Right lobe of liver (tissue), 6 donors: ENCODE data around the gene TEX44. TPM values are rescaled to one million over a fixed set of nuclear protein-coding genes. Genes with fewer than 3 reads are reported as not detected.
A peak's percentile ranks its signal among the peaks of the same experiment; 100 is the strongest.

ENCODE experiments used
- ATAC-seq, 4 donors: fragments of 200-7000 bp; cut with Tn5 transposase; one replicate each; pipeline ENCODE4 v1.9.1; 2020; ENCODE audit warnings: mild to moderate bottlenecking in 4 of 4, moderate library complexity in 4 of 4
- DNase-seq, 3 donors: peaks; one replicate each; pipeline ENCODE4 v3.0.0-alpha.2; 2020
- H3K27ac ChIP-seq, 3 donors: fragments of 200-600 bp; one replicate each; pipeline ENCODE4 v1.8.0; 2022
- H3K27me3 ChIP-seq, 2 donors: fragments of 200-600 bp; one replicate each; pipeline ENCODE4 v1.8.0; 2022
- H3K36me3 ChIP-seq, 4 donors: fragments of 200-600 bp; sonication (generic) in 1 of 4; one replicate each; pipeline versions ENCODE4 v1.5.1 to v1.8.0; 2017 to 2022; ENCODE audit warnings: control low read depth in 1 of 4
- H3K4me1 ChIP-seq, 4 donors: fragments of 200-600 bp; sonication (generic) in 1 of 4; one replicate each; pipeline versions ENCODE4 v1.5.1 to v1.8.0; 2017 to 2022; ENCODE audit warnings: control low read depth in 1 of 4
- H3K4me3 ChIP-seq, 3 donors: fragments of 200-600 bp; one replicate each; pipeline ENCODE4 v1.8.0; 2022
- H3K9me3 ChIP-seq, 4 donors: fragments of 200-600 bp; sonication (generic) in 1 of 4; one replicate each; pipeline versions ENCODE4 v1.5.1 to v1.8.0; 2017 to 2022; ENCODE audit warnings: control low read depth in 1 of 4
- POLR2A ChIP-seq: fragments of 450-650 bp; IDR thresholded peaks from one replicate; pipeline ENCODE4 v1.6.1; 2017; ENCODE audit warnings: antibody characterized with exemption, mild to moderate bottlenecking
- WGBS: methylation state at CpG from one replicate; pipeline ENCODE4 v1.1.6; 2018; ENCODE audit warnings: low coverage, low lambda C conversion rate; ENCODE audit not compliant: insufficient coverage; ENCODE audit errors: missing lambda C conversion rate; 5-methylcytosine and 5-hydroxymethylcytosine counted together
- intact Hi-C, 2 donors: fragments of 100-400 bp; cut with DNase I; formaldehyde crosslinking; loops; one replicate each; pipeline versions ENCODE4 v1.11.2 to v1.14.1; 2022
- total RNA-seq, 6 experiments: library from RNA; depleted of rRNA in 2 of 6; stranded (reverse); fragments of >200 nt in 2 of 6; fragmentation: NEBNext Ultra II Directional in 3 of 6; extraction: Animal tissue kit (Norgen Biotek cat#: 25700) in 3 of 6; gene quantifications; one replicate each; pipeline versions ENCODE4 v1.1.0 to v1.2.4, GENCODE V29; 2016 to 2023
- TF ChIP-seq, protein P1 (sequence below), 4 donors: fragments of 200-600 bp in 3 of 4; fragments of 450-650 bp in 1 of 4; IDR thresholded peaks; one replicate each; pipeline versions ENCODE4 v1.5.1 to v1.8.0; 2016 to 2022; ENCODE audit warnings: antibody characterized with exemption in 4 of 4, mild to moderate bottlenecking in 2 of 4
- donor health status: DM: no; HTN: yes; CAD: no.
- donor health status: DM: no; HTN: no; CAD: no.
- donor health status: DM: no; HTN: no; CAD: no.
- donor health status: DM: no; HTN: yes; CAD: no.
- donor health status: DM: no; HTN: yes; CAD: no.

Gene TEX44
- total RNA-seq, 6 experiments from 2014 or later = not detected

DNA sequence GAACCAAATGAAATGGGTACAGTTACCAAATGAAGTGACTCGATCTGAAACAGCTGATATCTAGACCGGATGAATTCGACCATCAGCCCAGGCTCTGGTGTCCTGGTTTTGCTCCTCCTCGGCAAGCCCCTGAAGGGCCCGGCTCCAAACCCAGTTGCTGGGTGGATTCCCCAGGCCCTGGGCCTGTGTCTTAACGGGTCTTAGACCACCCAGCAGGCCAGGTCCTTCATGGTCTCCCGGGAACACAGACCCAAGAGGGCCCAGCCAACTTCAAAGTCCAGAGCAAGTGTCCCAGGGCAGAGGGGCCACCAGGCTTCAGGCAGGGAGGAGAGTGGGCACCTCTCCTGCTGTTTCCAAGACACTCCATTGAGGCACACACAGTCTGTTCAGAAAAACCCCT, 35.7 kb upstream of the TEX44 start:
- TF ChIP-seq POLR2A = no peak
- TF ChIP-seq, protein P1, sequence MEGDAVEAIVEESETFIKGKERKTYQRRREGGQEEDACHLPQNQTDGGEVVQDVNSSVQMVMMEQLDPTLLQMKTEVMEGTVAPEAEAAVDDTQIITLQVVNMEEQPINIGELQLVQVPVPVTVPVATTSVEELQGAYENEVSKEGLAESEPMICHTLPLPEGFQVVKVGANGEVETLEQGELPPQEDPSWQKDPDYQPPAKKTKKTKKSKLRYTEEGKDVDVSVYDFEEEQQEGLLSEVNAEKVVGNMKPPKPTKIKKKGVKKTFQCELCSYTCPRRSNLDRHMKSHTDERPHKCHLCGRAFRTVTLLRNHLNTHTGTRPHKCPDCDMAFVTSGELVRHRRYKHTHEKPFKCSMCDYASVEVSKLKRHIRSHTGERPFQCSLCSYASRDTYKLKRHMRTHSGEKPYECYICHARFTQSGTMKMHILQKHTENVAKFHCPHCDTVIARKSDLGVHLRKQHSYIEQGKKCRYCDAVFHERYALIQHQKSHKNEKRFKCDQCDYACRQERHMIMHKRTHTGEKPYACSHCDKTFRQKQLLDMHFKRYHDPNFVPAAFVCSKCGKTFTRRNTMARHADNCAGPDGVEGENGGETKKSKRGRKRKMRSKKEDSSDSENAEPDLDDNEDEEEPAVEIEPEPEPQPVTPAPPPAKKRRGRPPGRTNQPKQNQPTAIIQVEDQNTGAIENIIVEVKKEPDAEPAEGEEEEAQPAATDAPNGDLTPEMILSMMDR (IDR thresholded peaks at IDR 0.05) = no peak

DNA sequence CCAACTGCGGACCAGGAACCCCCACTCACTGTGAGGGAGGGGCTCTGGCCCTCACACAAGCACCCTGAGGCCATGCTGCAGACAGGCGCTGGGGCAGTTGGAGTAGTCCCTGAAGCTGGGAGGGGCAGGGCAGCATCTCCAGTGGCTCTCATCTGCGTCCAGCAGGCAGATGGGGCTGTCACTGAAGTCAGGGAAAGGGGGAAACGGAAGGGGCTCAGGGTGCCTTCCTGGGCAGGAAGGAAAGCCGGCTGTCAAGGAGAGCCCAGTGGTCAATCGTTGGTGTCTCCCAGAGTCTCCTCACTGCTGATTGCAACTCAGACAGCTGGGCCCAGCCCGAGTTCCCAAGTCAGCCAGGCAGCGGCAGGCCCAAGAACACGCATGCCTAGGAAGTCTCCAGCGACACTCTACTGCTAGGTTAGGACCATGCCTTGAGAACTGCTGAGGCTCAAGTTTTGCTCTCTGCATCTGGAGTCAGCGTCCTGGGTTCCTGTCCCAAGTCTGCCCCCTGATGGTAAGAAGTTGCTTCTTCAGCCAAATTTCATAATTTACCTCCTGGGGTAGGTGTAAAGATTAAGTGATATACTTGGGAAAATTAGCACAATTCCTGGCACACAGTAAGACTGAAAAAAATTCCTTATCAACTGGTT, 35.0 kb upstream of the TEX44 start:
- no peak overlapping the region for H3K4me3 ChIP-seq
- WGBS = 0% methylated on average over 2 of the region's 11 CpGs
- intact Hi-C loops = no loop called here
- no peaks in the 10 kb centered on the region for H3K9me3 ChIP-seq
- H3K4me1 ChIP-seq = peaks cover 0 to 4% (median 0%) of the 10 kb centered on the region in 4 donors
- TF ChIP-seq, protein P1 (IDR thresholded peaks at IDR 0.05) = peak; percentile 35 to 68 (median 66)
- TF ChIP-seq POLR2A = no peak
- no peaks in the 10 kb centered on the region for H3K36me3 ChIP-seq
- H3K27me3 ChIP-seq = no peaks in the 10 kb centered on the region
- peak; percentile 44 to 62 (median 57) for DNase-seq
- ATAC-seq = peak; percentile 89 to 95 (median 91)
- no peak overlapping the region for H3K27ac ChIP-seq

More for the DNA sequence above, 35.7 kb upstream of the TEX44 start:
- no peak for DNase-seq
- Histone ChIP-seq H3K4me1 (peaks cover 0 to 4% (median 0%) of the 10 kb centered on the region in 4 donors), H3K27ac (no peak overlapping the region), H3K36me3 (no peaks in the 10 kb centered on the region), H3K4me3 (no peak overlapping the region), H3K9me3 (no peaks in the 10 kb centered on the region), H3K27me3 (no peaks in the 10 kb centered on the region)
- intact Hi-C loops = no loop called here
- ATAC-seq = no peak
- WGBS = 56% methylated on average over 3 of the region's 7 CpGs

DNA sequence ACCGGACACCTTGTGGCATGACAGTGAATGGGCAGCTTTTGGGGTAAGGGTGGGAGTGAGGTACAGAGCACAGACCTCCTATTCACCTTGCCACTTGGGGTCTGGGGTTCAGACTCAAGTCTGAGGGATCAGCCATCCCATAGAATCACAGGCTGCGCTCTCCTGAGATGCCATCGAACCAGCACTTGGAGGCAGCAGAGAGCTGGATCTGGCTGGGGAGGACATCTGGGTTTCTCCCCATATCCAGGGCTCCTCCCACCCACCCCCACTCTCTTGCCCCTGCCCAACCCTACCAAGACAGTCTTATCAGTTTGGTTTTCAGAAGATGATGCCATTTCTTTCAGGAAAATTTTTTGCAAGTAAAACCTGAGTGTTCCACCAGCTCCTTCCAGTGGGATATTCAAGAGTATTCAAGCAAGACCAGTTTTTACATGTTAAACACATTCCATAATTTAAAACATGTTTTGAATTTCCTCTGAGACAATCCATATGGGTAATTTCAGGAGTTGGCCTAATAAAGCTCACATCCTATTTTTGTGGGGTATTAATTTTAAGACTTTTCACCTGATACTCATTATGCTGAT, 29.2 kb upstream of the TEX44 start:
- intact Hi-C loops = no loop called here
- Histone ChIP-seq H3K4me3 (no peak overlapping the region), H3K27me3 (no peaks in the 10 kb centered on the region), H3K9me3 (no peaks in the 10 kb centered on the region), H3K27ac (no peak overlapping the region), H3K36me3 (no peaks in the 10 kb centered on the region), H3K4me1 (no peaks in the 10 kb centered on the region)
- peak; percentile 71 to 81 (median 78) for ATAC-seq
- TF ChIP-seq, protein P1 (IDR thresholded peaks at IDR 0.05) = peak; percentile 21 to 55 (median 52)
- TF ChIP-seq POLR2A = no peak
- peak in 1 of 3 donors; percentile 34 for DNase-seq
- 8% methylated on average over 1 of the region's 3 CpGs for WGBS

DNA sequence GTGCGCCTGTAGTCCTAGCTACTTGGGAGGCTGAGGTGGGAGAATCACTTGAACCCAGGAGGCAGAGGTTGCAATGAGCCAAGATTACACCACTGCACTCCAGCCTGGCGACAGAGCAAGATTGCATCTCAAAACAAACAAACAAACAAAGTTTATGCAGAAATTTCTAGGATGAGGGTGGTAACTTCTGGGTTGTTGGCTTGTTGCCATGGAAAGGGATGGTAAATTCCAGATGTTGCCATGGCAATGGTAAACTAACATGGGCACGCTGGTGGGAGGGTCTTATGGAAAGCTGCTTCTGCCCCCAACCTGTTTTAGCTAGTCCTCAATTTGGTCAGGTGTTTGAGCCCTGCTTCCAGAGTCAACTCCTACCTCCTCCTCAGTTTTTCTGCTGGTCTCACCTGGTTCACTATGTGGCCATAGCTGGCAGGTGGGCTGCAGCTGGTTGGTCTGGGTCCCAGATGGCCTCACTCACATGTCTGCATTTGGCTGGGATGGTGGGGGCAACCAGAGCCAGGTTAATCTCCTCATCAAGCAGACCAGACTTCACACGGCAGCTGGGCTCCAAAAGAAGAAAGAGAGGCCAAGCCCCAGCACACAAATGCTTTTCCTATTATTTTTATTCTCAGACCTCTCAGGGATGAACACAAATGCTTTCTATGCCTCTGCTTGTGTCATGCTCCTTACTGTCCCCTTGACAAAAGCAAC, 26.6 kb upstream of the TEX44 start:
- no peak for TF ChIP-seq POLR2A
- TF ChIP-seq, protein P1 (IDR thresholded peaks at IDR 0.05) = no peak
- no peak for DNase-seq
- no peaks in the 10 kb centered on the region for H3K9me3 ChIP-seq

More for the DNA sequence above, 26.6 kb upstream of the TEX44 start:
- no peak overlapping the region for H3K27ac ChIP-seq
- no peaks in the 10 kb centered on the region for H3K4me1 ChIP-seq
- no peaks in the 10 kb centered on the region for H3K36me3 ChIP-seq
- no peak overlapping the region for H3K4me3 ChIP-seq
- ATAC-seq = no peak
- 27% methylated on average over 2 of the region's 4 CpGs for WGBS
- intact Hi-C loops = no loop called here
- H3K27me3 ChIP-seq = no peaks in the 10 kb centered on the region
